SKM-1 treated with dmso at 0.1 percent for 144 hours (cell line): ENCODE measurements around the gene CALB2.

Experiments
- DNase-seq: peaks from one replicate; lab custom pipeline; 2025; ENCODE audit not compliant: unreplicated experiment; lab: John Stamatoyannopoulos, UW

The CALB2 gene

GRCh38 chr16:71426069-71426879 is 67.8 kb downstream of the CALB2 start:
- no peak for DNase-seq

- DNase-seq: no peak
Measured at GRCh38 chr16:71426880-71427615, 68.5 kb downstream of the CALB2 start.

- DNase-seq: no peak
Measured at GRCh38 chr16:71428385-71428784, 69.9 kb downstream of the CALB2 start.

GRCh38 chr16:71428883-71429282 is 70.4 kb downstream of the CALB2 start:
- no peak for DNase-seq

GRCh38 chr16:71429581-71429980 is 71.1 kb downstream of the CALB2 start:
- DNase-seq: no peak

GRCh38 chr16:71430744-71431143 is 72.2 kb downstream of the CALB2 start:
- no peak for DNase-seq

- no peak for DNase-seq
Measured at GRCh38 chr16:71431176-71431575, 72.7 kb downstream of the CALB2 start.

- no peak for DNase-seq
Measured at GRCh38 chr16:71431991-71432390, 73.5 kb downstream of the CALB2 start.

GRCh38 chr16:71432906-71433305 is 74.4 kb downstream of the CALB2 start:
- DNase-seq: no peak

GRCh38 chr16:71436473-71436872 is 78.0 kb downstream of the CALB2 start:
- DNase-seq: no peak

- DNase-seq: no peak
Measured at GRCh38 chr16:71439523-71439922, 81.0 kb downstream of the CALB2 start.
